ENCODE results near the gene CHN2.

CHN2 gene

GRCh38 chr7:29288181-29289091 lies 93.9 kb downstream of the CHN2 start:
- DNase-seq: no peak

- no peak for DNase-seq
Measured at GRCh38 chr7:29289156-29290021, 94.8 kb downstream of the CHN2 start.

- no peak for DNase-seq
Measured at GRCh38 chr7:29290829-29291228, 96.3 kb downstream of the CHN2 start.

- DNase-seq: no peak
Measured at GRCh38 chr7:29291723-29292618, 97.4 kb downstream of the CHN2 start.

GRCh38 chr7:29292886-29293658 lies 98.5 kb downstream of the CHN2 start:
- no peak for DNase-seq

GRCh38 chr7:29296421-29296820 lies 101.8 kb downstream of the CHN2 start:
- no peak for DNase-seq

GRCh38 chr7:29297194-29297890 lies 102.8 kb downstream of the CHN2 start:
- no peak for DNase-seq

- no peak for DNase-seq
Measured at GRCh38 chr7:29299086-29299485, 104.5 kb downstream of the CHN2 start.

- DNase-seq: no peak
Measured at GRCh38 chr7:29300026-29300480, 105.5 kb downstream of the CHN2 start.

- no peak for DNase-seq
Measured at GRCh38 chr7:29300649-29301048, 106.1 kb downstream of the CHN2 start.

GRCh38 chr7:29302666-29303395 lies 108.3 kb downstream of the CHN2 start:
- DNase-seq: no peak

GRCh38 chr7:29304756-29305155 lies 110.2 kb downstream of the CHN2 start:
- no peak for DNase-seq

- no peak for DNase-seq
Measured at GRCh38 chr7:29306319-29306991, 111.9 kb downstream of the CHN2 start.

GRCh38 chr7:29308424-29308823 lies 113.8 kb downstream of the CHN2 start:
- no peak for DNase-seq

GRCh38 chr7:29309041-29309854 lies 114.7 kb downstream of the CHN2 start:
- no peak for DNase-seq

- no peak for DNase-seq
Measured at GRCh38 chr7:29310625-29311024, 116.0 kb downstream of the CHN2 start.

- no peak for DNase-seq
Measured at GRCh38 chr7:29311314-29311713, 116.7 kb downstream of the CHN2 start.

GRCh38 chr7:29314148-29314547 lies 119.6 kb downstream of the CHN2 start:
- DNase-seq: no peak
